ENCODE measurements around the gene TERT.
A peak's percentile ranks its signal among the peaks of the same experiment; 100 is the strongest.

The TERT gene

GRCh38 chr5:1317921-1318565, 23.2 kb upstream of the TERT start:
- no peak for DNase-seq

GRCh38 chr5:1316588-1317340, 21.9 kb upstream of the TERT start:
- DNase-seq, result no peak

GRCh38 chr5:1315709-1316587, 21.1 kb upstream of the TERT start:
- DNase-seq, result peak; percentile 63

- DNase-seq, result no peak
Observed at GRCh38 chr5:1315018-1315708, 20.3 kb upstream of the TERT start.

- no peak for DNase-seq
Observed at GRCh38 chr5:1314564-1314982, 19.7 kb upstream of the TERT start.

GRCh38 chr5:1312993-1313833, 18.3 kb upstream of the TERT start:
- DNase-seq, result peak; percentile 63

- peak; percentile 38 for DNase-seq
Observed at GRCh38 chr5:1312206-1312605, 17.3 kb upstream of the TERT start.

GRCh38 chr5:1311439-1312055, 16.7 kb upstream of the TERT start:
- DNase-seq, result no peak

GRCh38 chr5:1310118-1310517, 15.2 kb upstream of the TERT start:
- DNase-seq, result no peak

- DNase-seq, result no peak
Observed at GRCh38 chr5:1304033-1304432, 9.2 kb upstream of the TERT start.

GRCh38 chr5:1302258-1302657, 7.4 kb upstream of the TERT start:
- DNase-seq, result no peak

- DNase-seq, result no peak
Observed at GRCh38 chr5:1300581-1301083, 5.8 kb upstream of the TERT start.

- DNase-seq, result no peak
Observed at GRCh38 chr5:1299961-1300360, 5.1 kb upstream of the TERT start.

- no peak for DNase-seq
Observed at GRCh38 chr5:1299511-1299850, 4.6 kb upstream of the TERT start.

GRCh38 chr5:1298723-1299510, 4.0 kb upstream of the TERT start:
- no peak for DNase-seq

- no peak for DNase-seq
Observed at GRCh38 chr5:1298067-1298551, 3.2 kb upstream of the TERT start.

- DNase-seq, result no peak
Observed at GRCh38 chr5:1297243-1297642, 2.4 kb upstream of the TERT start.

- no peak for DNase-seq
Observed at GRCh38 chr5:1295650-1296037, 776 bp upstream of the TERT start.

GRCh38 chr5:1294206-1294834, 548 bp downstream of the TERT start:
- no peak for DNase-seq
